Stimulated activated CD4-positive, alpha-beta T cell treated with anti-CD3 and anti-CD28 coated beads, Interleukin-4, amount 100 ng/mL, for 48 hours (primary cell): ENCODE measurements around the gene KCTD7.
"Not testable (repeated sequence)": the region's sequence is repeated elsewhere in the genome, so short reads cannot be mapped to it uniquely, and the experiment has no call there.

ENCODE experiments used
- DNase-seq, 2 donors: peaks; one replicate each; pipeline ENCODE4 v3.0.0-alpha.2; 2020; ENCODE audit warnings: low read depth in 2 of 2

KCTD7 gene

DNA sequence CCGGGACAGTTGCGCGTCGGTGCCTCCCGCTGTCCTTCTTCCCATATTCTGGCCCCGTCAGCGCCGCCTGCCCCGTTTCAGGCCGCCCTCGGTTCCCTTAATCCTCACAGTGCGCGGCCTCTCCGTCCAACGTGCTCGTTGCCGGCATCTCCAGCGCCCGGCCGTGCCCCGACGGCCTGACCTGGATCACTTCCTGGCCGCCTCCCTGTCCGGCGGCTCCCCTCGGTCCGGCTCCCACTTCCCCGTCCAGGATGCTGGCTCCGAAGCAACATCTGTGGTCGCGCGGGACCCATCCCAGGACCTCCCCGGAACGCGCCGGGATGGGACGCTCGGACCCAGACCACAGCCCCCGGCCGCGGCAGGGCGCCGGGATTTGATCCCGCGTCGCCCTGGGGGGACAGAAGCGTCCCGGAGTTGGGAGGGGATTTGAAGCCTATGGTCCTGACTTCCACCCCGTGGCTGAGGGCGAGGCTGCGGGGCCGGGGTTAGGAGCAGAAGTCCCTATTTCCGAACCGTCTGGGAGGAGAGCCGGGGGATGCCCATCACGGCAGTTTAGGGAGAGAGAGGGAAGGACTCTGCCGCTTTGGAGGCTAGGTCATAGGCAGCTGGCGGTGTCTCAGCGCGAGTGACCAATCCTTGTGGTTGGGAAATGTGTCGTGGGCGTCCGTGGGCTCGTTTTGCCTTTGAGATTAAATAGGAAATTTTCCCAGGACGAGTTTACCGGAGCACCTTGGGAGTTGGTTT is 53.8 kb downstream of the KCTD7 start:
- no peak for DNase-seq

DNA sequence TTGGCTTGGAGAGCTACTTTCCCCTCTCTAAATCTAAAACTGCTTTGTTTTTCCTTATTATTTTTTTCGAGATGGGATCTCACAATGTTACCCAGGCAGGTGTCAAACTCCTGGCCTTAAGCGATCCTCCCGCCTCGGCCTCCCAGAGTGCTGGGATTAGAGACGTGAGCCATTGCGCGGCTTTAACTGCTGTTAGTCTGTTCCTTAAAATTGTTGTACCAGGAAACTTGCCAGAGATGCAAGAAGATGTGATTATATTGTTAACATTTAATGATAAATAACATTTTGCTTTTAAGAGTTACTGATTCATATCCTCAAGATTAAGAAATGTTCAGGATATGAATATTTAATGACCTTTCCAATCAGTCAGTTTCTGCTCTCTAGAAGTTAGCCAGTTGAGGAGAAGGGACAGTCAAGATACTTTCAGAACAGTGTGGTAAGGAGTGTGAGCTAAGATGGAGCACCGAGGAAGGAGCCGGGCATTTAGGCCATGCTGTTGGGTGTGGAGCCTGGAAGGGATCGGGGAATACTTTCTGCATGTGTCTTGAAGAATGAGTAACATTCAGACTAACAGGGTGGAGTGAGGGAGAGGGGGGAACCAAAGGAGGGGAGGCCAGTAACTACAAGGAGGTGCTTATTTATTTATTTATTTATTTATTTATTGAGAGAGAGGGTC is 54.6 kb downstream of the KCTD7 start:
- DNase-seq = not testable (repeated sequence)

DNA sequence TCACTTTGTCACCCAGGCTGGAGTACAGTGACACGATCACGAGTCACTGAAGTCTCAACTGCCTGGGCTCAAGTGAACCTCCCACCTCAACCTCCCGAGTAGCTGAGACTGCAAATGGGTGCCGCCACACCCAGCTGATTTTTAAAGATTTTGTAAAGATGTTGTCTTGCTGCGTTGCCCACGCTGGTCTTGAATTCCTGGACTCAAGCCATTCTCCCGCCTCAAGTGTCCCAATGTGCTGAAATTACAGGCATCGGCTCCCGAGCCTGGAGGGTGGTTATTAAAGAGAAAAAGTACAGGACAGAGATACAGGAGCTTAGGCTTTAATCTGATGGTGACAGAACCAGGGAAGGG is 55.1 kb downstream of the KCTD7 start:
- no peak for DNase-seq

DNA sequence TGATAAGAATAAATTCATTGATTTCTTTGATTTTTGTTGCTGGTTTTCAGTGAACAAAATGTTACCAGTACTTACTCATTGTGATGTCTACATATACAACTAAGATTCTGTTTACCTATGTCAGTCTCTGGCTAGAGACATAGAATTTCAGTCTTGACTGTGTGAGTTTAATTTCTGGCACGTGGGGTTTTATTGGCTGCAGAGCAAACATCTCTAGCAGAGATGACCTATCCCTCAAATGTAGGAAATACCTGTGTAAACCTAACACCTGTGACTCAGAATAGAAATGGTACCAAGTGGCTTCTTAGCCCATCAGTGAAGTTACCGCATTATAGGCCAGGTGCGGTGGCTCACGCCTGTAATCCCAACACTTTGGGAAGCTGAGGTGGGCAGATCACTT is 57.0 kb downstream of the KCTD7 start:
- DNase-seq = not testable (repeated sequence)

DNA sequence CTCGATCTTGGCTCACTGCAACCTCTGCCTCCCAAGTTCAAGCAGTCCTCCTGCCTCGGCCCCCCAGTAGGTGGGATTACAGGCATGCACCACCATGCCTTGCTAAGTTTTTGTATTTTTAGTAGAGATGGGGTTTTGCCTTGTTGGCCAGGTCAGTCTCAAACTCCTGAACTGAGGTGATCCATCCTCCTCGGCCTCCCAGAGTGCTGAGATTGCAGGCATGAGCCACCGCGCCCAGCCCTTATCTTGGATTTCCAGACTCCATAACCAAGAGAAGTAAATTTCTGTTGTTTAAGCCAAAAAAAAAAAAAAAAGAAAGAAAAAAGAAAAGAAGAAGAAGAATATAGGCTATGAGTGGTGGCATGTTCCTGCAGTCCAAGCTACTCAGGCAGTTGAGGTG is 58.5 kb downstream of the KCTD7 start:
- no peak for DNase-seq

DNA sequence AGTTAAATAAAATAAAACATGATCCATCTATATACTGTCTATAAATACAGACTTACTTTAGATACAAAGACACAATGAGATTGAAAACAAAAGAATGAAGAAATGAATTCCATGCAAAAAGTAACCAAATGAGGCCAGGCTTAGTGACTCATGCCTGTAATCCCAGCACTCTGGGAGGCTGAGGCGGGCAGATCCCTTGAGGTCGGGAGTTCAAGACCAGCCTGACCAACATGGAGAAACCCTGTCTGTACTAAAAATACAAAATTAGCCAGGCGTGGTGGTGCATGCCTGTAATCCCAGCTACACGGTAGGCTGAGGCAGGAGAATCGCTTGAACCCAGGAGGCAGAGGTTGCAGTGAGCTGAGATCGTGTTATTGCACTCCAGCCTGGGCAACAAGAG is 59.0 kb downstream of the KCTD7 start:
- DNase-seq = not testable (repeated sequence)

DNA sequence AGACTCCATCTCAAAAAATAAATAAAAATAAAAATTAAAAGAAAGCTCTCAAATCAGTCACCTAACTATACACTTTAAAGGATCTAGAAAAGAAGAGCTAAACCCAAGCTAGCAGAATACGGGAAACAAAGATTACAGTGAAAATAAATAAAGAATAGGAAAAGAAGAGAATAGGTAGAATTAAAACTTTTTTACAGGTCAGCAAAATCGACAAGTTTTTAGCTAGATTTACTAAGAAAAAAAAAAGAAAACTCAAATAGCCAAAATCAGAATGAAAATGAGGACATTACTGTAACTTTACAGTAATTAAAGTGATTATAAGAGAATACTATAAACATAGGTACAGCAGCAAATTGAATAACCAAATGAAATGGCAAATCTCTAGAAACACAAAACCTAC is 60.4 kb downstream of the KCTD7 start:
- no peak for DNase-seq

DNA sequence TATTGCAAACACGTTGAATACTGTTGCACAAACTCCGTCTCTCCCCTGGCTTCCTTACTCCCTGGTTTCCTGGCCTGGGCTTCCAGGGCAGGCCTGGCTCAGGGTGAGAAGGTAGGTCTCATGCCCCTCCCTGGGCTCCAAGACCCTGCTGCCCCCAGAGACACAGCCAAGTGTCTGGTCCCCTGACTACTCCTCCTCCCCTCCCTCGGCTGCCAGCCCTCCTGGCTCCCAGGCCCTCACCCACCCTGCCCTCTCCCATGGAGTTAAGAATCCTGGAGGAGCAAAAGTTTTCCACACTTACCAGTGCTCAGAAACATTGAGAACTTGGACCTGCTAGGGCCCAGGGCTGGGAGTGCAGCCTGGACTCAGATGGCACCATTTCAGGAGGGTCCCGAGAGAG is 64.7 kb downstream of the KCTD7 start:
- no peak for DNase-seq
